Measurements from ENCODE around the gene SEMA4A.

DNA sequence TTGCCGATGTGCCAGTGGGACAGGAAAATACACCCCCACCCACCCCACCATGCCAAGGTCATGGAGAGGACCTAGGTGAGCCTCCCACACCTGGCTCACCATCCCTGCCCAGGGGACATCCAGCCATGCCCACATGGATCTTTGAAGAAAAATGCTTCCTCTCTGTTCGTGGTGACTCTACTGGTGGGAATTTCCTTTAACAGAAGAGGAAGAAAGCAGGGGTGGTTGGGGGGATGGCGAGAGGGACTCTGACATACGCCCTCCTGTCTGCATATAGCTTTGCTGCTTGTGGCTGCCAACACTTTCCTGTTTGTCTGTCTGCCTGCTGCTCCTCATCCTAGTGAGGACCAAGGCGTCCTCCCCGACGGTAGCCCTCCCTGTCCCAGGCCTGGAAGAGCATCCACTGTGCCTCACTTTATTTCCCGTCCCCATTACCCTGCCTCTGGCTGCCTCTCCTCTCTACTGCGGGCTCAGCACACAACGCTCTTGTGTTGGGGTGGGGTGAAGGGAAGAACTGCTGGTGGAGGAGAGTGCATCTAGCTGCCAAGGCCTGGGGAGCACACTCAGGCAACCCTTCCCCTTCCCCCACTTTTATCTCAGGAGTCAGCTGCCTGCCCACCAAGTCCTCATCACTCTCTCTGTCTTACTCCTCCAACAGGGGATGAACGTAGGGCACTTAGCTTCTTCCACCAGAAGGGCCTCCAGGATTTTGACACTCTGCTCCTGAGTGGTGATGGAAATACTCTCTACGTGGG, 2.5 kb downstream of the SEMA4A start:
- TF ChIP-seq, protein P1, sequence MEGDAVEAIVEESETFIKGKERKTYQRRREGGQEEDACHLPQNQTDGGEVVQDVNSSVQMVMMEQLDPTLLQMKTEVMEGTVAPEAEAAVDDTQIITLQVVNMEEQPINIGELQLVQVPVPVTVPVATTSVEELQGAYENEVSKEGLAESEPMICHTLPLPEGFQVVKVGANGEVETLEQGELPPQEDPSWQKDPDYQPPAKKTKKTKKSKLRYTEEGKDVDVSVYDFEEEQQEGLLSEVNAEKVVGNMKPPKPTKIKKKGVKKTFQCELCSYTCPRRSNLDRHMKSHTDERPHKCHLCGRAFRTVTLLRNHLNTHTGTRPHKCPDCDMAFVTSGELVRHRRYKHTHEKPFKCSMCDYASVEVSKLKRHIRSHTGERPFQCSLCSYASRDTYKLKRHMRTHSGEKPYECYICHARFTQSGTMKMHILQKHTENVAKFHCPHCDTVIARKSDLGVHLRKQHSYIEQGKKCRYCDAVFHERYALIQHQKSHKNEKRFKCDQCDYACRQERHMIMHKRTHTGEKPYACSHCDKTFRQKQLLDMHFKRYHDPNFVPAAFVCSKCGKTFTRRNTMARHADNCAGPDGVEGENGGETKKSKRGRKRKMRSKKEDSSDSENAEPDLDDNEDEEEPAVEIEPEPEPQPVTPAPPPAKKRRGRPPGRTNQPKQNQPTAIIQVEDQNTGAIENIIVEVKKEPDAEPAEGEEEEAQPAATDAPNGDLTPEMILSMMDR (conservative IDR thresholded peaks at IDR 0.05 in 1 of 2, IDR thresholded peaks at IDR 0.05 in 1 of 2; ENCODE audit: low read depth in 1 of 2, low read length in 2 of 2), result no peak
- TF ChIP-seq EZH2 (IDR thresholded peaks at IDR 0.05; ENCODE audit: low read length, missing control alignments), result peak; percentile 49
